GM10266 (cell line): ENCODE measurements around the gene HCRTR1.

Experiments
- DNase-seq: peaks from one replicate; pipeline ENCODE4 v3.0.0; 2012; ENCODE audit errors: extremely low spot score
- TF ChIP-seq, protein P1 (sequence below): IDR thresholded peaks from 2 replicates; pipeline ENCODE4 v1.5.1; 2012; ENCODE audit warnings: mild to moderate bottlenecking, low read depth; ENCODE audit not compliant: control insufficient read depth, insufficient read depth; ENCODE audit errors: missing control alignments

HCRTR1 gene

DNA sequence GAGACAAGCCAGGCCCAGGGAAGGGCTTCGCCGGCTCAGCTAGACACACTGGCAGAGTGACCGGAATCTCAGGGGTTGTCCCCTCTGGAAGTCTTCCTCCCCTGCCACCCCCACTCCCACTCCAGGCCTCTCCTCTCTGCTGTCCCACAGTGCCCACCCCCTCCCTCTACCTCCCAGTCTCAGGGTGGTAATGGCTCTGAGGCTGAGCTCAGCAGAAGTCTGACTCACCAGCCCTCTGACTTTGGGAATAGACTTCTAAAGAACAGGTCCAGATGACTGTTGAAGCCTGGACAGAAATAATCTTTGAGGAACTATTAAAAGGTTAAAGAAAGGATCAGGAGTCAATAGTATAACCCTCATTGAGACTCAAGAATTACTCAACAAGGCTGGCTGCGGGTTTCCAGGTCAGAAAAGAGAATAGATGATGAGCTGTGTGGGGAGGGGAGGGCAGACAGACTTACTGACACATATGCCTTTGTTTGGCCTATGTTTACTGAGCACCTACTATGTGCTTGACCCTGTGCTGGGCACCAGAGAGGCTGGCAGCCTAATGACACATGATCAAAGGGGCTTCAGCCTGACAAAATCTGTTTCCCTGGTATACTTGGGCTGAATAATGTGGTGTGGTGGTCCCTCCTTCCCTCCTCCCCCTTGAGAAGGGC, 8.2 kb downstream of the HCRTR1 start:
- TF ChIP-seq, protein P1, sequence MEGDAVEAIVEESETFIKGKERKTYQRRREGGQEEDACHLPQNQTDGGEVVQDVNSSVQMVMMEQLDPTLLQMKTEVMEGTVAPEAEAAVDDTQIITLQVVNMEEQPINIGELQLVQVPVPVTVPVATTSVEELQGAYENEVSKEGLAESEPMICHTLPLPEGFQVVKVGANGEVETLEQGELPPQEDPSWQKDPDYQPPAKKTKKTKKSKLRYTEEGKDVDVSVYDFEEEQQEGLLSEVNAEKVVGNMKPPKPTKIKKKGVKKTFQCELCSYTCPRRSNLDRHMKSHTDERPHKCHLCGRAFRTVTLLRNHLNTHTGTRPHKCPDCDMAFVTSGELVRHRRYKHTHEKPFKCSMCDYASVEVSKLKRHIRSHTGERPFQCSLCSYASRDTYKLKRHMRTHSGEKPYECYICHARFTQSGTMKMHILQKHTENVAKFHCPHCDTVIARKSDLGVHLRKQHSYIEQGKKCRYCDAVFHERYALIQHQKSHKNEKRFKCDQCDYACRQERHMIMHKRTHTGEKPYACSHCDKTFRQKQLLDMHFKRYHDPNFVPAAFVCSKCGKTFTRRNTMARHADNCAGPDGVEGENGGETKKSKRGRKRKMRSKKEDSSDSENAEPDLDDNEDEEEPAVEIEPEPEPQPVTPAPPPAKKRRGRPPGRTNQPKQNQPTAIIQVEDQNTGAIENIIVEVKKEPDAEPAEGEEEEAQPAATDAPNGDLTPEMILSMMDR, result no peak
- DNase-seq, result no peak

DNA sequence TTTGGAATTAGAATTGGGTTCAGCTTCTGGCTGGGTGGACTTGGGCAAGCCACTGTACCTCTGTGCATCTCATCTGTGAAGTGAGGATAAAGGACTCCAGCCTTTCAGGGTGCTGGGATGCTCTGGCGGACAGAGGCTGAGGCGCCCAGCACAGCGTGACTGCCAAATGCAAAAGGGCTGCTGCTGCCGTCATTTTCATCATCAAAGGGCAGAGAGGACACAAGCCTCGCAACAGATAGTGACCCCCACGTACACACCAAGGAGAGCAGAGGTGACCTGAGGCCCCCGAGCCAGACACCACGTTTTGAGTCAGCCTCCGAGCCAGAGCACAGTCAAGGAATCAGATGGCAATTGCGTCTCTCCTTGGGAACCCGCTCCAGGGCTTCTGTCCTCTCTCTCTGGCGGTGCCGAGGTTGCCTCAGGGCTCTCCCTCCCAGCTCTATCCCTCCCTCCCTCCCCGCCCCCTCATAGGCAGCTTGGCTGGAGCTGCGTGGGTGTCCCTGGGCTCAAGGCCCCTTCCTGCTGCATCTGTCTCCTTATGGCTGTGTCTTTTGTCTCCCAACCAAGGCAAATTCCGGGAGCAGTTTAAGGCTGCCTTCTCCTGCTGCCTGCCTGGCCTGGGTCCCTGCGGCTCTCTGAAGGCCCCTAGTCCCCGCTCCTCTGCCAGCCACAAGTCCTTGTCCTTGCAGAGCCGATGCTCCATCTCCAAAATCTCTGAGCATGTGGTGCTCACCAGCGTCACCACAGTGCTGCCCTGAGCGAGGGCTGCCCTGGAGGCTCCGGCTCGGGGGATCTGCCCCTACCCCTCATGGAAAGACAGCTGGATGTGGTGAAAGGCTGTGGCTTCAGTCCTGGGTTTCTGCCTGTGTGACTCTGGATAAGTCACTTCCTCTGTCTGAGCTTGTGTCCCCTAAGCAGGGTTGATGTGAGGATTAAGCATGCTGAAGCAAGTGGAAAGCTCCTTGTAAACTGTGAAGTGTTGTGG, 9.0 kb downstream of the HCRTR1 start:
- DNase-seq, result no peak
- TF ChIP-seq, protein P1, result no peak

DNA sequence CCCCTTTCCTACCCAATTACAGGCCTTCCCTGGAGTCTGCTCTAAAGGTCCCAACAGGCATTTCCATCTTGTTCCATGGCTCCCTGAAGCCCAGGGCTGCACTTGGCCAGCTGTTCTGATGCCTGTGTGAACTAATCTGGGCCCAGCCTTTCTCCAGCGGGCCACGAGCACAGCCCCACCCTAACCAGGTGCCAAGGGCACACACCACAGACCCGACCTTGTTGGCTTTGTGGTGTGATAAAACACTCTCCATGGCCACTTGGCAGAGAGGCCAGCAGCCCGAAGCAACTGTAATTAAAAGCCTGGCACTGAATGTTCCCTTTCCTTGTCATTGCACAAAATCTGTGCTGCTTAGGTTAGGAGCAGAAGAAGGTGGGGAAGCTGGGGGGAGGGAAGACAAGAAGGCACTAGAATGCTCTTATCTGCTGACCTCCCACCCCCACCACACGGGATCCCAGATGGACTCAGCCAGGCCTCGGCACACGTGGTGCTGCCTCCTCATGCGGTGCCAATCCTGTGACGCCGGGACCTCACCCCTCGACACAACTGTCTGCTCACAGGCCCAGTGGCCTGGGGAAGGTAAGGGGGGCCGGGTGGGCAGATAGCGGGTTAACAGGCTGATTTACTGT, 9.9 kb downstream of the HCRTR1 start:
- no peak for DNase-seq
- TF ChIP-seq, protein P1, result no peak

DNA sequence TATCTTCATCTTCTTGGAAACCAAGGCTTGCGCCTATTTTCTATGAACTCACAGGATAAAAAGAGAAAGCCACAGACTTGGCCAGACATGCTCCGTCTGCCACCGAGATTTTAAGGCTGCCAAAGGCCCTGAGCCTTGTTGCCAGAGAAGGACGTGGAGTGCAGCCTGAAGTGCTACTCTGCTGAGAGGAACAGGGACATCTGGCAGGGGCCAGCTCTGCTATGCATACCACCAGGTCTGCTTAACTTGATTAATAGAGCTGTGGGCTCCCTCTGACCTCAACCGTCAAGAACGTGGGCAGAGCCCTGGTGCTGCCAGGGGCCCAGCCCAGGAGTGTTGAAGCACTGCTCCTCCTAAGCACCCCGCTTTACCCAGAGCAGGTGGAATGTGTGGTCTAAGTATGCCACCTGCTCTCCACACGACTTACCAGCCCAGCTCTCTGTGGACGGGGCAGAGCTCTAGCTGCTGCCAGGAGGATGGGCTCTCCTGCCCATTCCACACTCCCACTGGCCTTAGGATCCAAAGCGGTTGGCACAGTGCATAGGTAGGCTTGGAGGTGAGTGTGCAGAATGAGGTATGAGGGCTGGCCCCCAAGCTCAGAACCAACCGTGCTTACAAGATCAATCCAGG, 10.6 kb downstream of the HCRTR1 start:
- TF ChIP-seq, protein P1, result no peak
- no peak for DNase-seq

DNA sequence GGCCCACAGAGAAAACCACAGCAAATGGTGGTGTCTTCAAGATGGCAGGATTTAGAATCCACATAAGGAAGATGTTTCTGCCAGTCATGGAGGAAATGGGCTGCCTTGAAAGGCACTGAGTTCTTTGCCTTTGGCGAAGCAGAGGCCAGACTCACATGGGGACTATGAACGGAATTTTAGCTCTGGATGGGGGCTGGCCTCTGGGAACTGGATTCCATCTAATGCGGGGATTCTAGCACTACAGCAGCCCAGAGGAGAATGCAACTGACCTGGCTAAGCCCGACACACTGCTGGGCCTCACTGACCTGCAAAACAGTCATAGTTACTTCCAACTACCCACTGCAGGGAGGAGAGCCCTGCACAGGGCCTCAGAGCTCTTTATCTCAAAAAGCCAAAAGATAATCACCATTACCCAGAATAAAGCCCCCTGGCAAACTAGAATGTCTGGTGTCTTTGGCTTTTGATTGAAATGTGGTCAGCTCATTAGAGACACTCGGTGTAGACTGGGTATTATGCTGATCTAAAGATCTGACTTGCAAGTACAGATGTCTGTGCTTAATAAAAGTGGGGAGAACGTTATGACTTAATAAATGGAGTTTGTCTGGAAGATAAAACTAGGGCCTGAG, 11.6 kb downstream of the HCRTR1 start:
- TF ChIP-seq, protein P1, result no peak

DNA sequence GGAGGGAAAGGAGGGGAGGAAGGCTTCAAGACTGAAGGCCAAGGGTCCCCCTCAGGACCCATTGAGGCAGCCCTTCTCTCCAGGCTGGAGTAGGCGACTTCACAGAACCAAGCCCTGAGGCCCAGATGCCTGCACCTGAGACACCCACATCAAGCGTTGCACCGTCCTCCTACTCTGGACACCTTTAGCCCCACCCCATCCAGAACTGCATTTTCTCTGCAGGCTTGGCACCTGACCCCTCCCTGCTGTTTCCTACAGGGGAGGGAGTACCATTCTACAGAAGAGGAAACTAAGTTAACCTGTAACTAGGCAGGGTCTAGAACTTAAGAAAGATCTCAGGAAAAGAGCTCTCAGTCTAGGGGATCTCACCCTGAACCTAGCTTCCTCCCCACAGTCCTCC, 15.2 kb downstream of the HCRTR1 start:
- DNase-seq, result no peak
- TF ChIP-seq, protein P1, result no peak

More for the DNA sequence above, 11.6 kb downstream of the HCRTR1 start:
- DNase-seq, result no peak
